Retinal pigment epithelial cell (primary cell): Measurements from ENCODE around the gene HINT1.

Experiments used
- DNase-seq: peaks from one replicate; pipeline ENCODE4 v3.0.0-alpha.2; 2010; ENCODE audit warnings: low read depth
- H3K4me3 ChIP-seq: 2 replicates; pipeline ENCODE4 v1.5.1; 2011; ENCODE audit warnings: mild to moderate bottlenecking, low read length, control low read depth, moderate library complexity
- CTCF ChIP-seq: conservative IDR thresholded peaks from 2 replicates; pipeline ENCODE4 v1.5.1; 2011; ENCODE audit warnings: low read depth, low read length, control low read depth, inconsistent platforms

The HINT1 gene

DNA sequence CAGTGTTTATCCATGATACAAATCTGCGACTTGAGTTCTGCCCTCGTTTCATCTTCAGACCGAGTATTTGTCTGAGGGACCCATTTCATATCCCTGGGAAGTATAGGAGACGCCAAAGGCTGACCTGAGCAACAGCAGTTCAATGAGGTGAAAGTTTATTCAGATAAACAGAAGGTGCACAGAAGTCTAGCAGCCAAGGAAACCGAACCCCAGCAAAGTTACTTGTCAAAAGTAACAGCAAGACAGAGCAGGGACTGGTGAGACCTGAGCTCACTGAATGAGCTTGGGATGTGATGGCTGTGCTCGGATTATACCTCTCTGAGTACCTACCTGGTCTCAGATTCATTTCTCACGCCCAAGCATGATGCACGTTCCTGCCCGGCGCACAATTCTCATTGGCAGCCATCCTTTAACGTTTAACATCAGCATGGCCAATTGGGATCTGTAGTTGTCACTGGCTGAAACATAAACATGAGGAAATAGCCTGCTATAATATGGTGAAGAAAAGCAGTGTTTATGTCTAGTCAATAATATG, 6.3 kb upstream of the HINT1 start:
- no peak for DNase-seq
- H3K4me3 ChIP-seq = peak overlapping the region; percentile 88
- TF ChIP-seq CTCF = no peak

DNA sequence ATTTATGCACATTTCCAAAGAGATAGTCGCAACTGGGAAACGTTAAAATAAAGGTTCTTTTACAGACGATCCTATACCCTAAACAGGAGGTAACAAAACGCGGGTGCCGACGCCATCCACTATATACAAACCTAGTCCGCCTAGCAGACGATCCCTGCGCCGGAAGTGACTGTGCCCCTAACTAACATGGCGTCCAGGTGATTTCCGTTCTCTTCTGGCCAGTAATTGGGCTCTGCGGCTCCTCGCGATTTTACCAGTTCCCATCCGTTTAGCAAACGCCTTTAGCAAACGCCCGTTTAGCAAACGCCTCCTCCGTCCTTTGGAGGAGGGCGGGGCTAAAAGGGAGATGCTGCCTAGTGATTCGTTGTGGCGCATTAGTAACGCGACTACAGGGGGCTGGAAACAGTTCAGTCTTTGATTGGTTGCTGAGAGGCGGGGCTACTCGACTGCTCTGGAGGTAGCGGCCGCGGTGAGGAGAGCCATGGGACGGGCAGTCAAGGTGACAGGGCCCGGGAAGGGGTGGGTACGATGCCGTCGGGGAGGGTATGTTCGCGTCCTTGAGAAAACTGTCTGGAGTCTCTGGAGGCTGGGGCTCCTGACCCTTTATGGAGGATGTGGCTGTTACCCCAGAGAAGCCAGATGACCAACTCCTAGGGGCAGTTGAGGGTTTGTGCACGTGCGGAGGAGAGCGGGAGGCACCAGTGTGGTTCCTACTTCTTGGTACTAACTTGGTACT, 5.7 kb upstream of the HINT1 start, which contains the start of gene LYRM7:
Gene LYRM7, plus strand, starts transcription at position 405 of the 736 bp plus-strand sequence. Its CDS starts 77 bp downstream, at position 482.
- no peak for TF ChIP-seq CTCF
- peak within 1 kb of the TSS; percentile 88 for H3K4me3 ChIP-seq
- DNase-seq = peak; percentile 98

GRCh38 chr5:131169810-131170539, 4.9 kb upstream of the HINT1 start:
- DNase-seq = no peak
- peak overlapping the region; percentile 88 for H3K4me3 ChIP-seq
- TF ChIP-seq CTCF = no peak

DNA sequence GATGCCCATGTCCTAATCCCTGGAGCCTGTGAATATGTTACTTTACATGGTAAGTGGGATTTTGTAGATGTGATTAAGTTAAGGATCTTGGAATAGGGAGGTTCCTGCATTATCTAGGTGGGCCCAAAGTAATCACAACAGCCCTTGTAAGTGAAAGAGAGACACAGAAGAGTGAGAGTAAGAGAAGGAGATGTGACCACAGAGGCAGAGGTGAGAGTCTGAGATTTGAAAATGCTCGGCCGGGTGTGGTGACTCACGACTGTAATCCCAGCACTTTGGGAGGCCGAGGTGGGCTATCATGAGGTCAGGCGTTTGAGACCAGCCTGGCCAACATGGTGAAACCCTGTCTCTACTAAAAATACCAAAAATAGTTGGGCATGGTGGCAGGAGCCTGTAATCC, 2.6 kb upstream of the HINT1 start:
- DNase-seq = no peak
- TF ChIP-seq CTCF = no peak

GRCh38 chr5:131164191-131165118, 601 bp downstream of the HINT1 start:
- H3K4me3 ChIP-seq = peak overlapping the region; percentile 93
- DNase-seq = peak; percentile 33
- TF ChIP-seq CTCF = peak; percentile 9

More for the DNA sequence above, 2.6 kb upstream of the HINT1 start:
- H3K4me3 ChIP-seq = no peak overlapping the region

DNA sequence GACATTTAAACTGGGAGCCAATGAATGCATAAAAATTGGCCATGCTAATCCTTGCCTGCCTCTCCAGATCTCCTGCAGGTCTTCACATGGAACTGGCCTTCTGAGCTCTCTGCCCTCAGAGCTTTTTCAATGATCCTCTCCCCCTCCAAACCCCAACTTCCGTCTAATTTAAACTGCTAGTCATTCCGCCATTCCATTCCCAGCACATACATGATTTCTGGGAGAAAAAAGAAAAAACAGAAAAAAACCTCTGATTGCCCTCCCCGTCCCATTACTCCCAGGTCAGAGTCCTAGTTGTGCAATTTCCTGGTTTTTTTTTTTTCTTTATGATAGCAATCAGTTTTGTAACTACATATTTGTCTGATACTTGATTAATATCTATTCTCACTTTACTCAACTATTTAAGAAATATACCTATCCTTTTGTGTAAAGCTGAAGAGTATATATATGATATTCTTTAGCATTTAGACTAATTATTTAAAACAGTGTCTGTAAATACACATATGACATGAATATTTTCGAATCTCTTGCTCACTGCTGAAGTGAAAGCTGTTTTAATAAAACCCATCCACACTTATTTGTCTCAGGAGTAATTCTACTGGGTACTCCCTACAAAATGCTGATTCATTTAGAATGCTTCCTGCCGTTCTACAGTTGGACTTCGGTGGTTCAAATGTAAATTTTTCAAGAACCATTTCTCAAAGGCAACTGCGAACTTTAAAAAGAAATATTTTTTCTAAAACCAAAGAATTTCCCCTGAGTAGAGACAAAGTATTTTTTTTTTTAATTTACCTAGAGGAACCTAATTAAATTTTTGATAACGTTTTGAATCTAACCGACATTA, 1.6 kb downstream of the HINT1 start:
- no peak for DNase-seq
- H3K4me3 ChIP-seq = peak overlapping the region; percentile 93
- no peak for TF ChIP-seq CTCF
